ENCODE data around the gene INS.
"Not testable (repeated sequence)": the region's sequence is repeated elsewhere in the genome, so short reads cannot be mapped to it uniquely, and the experiment has no call there.

The INS gene

DNA sequence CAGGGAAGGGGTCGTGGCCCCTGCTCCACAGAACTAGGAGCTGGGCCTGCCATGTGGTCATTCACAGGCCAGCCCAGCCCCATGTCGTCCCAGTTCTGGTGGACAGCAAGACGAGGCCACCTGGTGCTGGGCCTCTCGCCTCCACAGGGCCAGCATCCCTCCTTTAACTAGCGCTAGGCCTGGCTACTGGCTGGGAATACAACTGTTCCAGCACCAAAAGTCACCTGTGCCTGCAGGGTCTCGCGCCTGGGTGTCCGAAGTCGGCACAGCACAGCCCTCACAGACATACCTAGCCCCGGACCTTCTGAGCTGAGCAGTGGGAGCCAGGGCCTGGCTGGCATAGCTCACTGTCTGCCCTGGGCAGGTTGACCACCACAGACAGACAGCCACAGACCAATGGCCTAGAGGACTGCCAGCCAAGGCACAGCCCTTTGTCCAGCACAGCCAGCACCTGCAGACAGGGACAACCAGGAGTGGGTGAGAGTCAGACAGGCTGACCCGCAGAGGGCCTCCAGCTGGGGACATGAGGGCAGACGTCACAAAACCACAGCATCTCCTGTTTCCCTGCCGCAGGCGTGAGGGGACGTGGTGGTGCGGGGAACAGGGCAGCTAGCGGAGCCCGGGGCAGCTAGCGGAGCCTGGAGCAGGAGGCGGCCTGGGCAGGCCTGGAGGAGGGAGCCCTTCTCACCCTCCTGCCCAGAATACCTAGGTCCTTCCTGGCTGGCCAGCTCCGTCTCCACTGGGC lies 37.8 kb upstream of the INS start:
- DNase-seq, result no peak

DNA sequence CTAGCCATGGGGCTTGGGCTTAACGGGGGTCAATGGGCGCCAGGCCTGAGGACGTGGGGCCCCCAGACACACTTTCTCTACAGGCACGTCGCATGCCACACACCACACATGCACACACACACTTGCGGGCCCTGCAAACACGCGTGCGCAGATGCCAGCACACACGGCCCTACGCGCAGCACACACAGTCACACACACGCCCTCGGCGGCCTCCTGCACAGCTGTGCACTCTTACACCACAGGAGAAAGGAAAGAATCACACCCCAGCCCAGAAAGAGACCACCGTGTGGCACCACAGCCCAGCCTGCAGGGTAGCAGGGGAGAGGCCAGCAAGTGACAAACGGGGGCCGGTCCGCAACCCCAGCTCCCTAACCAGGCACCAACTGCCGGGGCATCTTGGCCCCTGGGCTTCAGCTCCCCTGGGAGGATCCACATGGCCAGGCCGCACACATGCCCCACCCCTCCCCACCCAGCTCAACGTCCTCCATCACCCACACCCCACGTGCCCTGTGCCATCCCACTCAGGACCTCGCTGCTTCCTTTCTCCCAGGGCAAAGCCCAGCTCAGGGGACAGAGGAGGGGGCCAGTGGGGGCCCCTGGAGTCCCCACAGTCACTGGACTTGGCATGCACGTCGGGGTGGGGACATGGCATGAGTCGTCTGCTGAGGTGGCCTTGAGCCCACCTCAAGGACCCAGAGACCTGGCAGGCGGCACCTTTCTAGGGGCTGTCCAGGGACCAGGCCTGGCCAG lies 36.9 kb upstream of the INS start:
- DNase-seq, result no peak

GRCh38 chr11:2196970-2197770 lies 36.2 kb upstream of the INS start:
- DNase-seq, result peak; percentile 75

- DNase-seq, result no peak
Measured at GRCh38 chr11:2195756-2196088, 34.7 kb upstream of the INS start.

GRCh38 chr11:2194877-2195755 lies 34.1 kb upstream of the INS start:
- peak; percentile 56 for DNase-seq

DNA sequence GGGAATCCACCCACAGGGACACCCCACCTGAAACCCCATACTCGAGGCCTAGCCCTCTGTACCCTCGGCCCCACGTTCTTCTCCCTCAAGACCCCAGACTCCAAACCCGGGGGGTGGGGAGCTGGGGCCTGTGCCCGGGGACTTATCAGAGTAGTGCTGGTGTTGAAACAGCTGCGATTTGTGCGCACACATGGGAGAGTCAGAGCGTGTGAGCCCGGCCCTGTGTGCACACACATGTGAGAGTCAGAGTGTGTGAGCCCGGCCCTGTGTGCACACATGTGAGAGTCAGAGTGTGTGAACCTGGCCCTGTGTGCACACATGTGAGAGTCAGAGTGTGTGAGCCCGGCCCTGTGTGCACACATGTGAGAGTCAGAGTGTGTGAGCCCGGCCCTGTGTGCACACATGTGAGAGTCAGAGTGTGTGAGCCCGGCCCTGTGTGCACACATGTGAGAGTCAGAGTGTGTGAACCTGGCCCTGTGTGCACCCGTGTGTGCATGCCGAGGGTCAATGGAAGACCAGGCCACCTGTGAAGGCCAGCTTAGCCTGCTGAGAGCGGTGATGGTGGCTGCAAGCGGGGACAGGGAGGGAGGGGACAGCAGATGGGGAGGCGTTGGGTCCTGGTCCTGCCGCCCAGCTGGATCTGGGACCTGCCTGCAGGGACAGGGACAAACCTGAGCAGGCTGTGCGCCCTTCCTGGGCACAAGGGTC lies 33.0 kb upstream of the INS start:
- not testable (repeated sequence) for DNase-seq

GRCh38 chr11:2193099-2193887 lies 32.3 kb upstream of the INS start:
- no peak for DNase-seq

DNA sequence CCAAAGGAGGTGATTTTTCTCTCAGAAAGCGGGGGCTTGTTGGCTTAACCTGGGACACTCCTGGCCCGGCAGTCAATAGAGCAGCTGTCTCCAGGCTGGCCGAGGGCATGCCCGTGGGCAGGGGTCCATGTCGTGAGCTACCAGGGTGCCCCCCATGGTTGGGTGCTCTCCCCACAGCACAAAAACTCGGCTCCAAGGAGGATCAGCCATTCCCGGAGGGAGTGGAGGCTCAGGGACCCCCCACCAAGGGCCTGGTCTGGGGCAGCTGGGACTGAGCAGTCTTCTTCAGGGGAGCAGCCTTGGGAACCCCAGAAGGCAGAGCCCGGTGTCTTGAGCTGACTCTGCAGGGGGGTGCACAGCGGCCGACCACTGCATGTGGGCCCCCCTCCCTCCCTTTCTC lies 31.4 kb upstream of the INS start:
- no peak for DNase-seq

GRCh38 chr11:2191883-2192282 lies 30.9 kb upstream of the INS start:
- no peak for DNase-seq

DNA sequence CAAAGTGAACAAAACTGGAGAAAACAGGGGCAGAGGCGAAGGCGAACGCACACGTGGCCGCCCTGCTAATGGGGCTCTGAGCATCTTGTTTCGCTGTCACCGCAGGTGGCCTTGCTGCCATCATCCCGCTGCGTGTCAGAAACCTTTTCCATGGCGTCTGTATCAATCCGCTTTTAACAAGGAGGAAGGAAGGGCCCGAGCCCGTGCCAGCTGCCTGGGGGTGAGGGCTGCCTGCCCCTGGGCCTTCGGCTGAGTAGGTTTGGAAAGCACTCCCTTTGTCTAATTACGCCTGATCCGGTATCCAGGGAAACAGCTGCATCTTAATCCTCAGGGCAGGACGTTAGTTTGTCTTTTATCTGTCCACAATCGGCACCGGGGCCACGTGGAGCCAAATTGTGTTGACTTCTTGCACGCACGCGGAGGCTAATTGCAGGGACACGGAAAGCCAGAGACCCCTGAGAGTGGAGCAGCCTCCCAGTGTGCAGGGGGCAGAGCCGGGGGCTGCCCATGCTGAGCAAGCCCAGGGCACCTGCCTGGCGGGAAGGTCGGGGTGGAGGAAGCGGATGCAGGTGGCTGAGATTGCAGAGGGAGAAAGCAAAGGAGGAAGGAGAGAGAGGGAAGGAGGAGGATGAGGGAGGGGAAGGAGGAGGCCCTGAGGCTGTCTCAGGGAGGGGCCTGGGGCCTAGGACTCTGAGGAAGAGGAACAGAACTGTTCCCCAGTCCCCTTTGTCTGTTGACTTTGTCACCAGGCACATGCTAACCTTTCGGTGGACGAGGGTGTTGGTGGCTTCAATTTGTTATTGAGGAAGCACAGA lies 29.9 kb upstream of the INS start:
- DNase-seq, result no peak

- no peak for DNase-seq
Measured at GRCh38 chr11:2189938-2190656, 29.1 kb upstream of the INS start.

DNA sequence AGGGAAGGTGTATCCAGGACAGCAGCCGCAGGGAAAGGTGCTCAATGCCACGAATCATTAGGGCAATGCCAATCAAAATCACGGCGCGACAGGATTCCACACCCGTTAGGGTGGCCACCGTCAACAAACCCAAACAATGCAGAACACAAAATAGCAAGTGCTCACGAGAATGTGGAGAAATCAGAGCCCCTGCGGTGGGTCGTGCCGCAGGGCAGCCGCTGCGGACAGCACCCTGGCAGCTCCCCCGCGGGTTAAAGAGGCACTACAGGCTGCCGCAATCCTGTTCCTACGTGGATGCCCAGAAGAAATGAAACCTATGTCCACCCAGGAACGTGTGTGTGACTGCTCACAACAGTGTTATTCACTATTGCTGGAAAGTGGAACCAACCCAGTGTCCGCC lies 27.7 kb upstream of the INS start:
- DNase-seq, result no peak

DNA sequence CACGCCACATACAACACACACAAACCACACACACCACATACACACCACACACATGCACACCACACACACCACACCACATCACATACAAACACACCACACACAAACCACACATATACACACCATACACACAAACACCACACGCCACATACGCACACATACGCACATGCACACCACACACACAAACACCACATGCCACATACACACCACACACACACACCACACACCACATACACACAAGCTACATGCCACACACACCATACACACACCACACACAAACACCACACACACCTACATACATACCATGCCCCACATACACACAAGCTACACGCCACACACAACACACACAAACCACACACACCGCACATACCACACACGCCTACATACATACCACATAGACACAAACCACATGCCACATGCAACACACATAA lies 26.3 kb upstream of the INS start:
- no peak for DNase-seq

GRCh38 chr11:2186669-2187279 lies 25.8 kb upstream of the INS start:
- DNase-seq, result peak; percentile 51

- DNase-seq, result no peak
Measured at GRCh38 chr11:2185324-2186085, 24.5 kb upstream of the INS start.

GRCh38 chr11:2182692-2183474 lies 21.9 kb upstream of the INS start:
- no peak for DNase-seq

- no peak for DNase-seq
Measured at GRCh38 chr11:2182075-2182474, 21.1 kb upstream of the INS start.
